NCI-H1105 treated with DMSO at 0.1 percent for 48 hours (cell line): Measurements from ENCODE around the gene DCAF12.
"Not testable (repeated sequence)": the region's sequence is repeated elsewhere in the genome, so short reads cannot be mapped to it uniquely, and the experiment has no call there.

Source experiments
- DNase-seq: peaks from one replicate; lab custom pipeline; 2025; lab: John Stamatoyannopoulos, UW

DCAF12 gene

DNA sequence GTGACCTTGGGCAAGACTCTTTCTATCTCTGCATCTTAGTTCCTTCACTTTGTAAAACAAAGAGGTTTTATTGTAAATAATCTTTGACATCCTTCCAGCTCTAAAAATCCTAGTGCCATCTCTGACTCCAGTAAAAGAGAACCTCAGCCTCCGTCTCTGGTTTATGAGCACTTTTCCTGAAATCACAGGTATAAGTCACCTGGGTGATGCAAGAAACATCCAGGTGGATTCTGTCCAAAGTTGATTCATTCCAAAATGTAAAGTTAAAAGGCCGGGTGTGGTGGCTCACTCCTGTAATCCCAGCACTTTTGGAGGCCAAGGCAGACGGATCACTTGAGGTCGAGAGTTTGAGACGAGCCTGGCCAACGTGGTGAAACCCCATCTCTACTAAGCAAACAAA lies 56.7 kb downstream of the DCAF12 start:
- DNase-seq = no peak

DNA sequence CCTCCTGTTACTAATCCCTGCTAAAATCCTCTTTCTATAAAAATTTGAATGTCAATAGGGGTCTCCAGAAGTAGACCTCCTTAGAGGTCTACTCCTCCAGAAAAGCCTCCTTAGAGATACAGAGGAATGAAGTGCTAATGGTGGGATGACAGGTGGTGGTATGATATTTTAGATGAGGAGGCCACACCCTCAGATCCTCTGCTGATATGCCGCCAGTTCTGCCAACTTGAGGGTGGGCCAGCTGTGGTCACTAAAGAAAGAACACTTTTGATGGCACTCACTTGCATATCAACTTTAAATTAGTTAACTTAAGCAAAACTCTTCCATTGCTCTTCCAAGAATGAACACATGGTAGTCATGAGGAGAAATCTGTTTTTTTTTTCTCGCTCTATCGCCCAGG lies 61.0 kb downstream of the DCAF12 start:
- no peak for DNase-seq

DNA sequence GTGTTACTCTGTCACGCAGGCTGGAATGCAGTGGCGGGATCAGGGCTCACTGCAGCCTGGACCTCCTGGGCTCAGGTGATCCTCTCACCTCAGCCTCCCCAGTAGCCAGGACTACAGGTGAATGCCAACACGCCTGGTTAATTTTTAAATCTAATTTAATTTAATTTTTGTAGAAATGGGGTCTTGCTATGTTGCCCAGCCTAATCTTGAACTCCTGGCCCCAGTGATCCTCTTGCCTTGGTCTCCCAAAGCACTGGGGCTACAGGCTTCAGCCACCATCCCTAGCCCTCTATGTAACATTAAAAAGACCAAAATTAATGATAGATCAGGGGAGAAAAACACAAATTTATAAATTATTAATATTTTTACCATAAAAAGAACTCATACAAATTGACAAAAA lies 66.5 kb downstream of the DCAF12 start:
- no peak for DNase-seq

DNA sequence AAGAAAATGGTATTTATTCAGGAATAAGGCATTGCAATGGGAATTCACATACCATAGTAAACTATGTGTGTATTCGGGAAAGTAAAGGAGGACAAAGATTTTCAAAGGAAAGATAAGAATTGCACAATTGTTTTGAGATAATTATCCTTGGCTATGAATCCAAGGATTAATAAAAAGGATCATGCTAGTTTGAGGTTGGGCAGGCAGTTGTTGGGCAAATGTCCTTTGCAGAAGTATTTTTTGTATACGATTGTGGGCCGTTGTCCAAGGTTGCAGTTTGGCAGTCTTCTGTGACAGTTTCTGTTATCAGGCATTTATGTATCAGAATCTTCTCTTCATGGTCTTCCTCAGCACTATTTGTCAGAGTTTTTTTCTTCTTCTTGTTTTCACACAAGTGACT lies 67.2 kb downstream of the DCAF12 start:
- no peak for DNase-seq

DNA sequence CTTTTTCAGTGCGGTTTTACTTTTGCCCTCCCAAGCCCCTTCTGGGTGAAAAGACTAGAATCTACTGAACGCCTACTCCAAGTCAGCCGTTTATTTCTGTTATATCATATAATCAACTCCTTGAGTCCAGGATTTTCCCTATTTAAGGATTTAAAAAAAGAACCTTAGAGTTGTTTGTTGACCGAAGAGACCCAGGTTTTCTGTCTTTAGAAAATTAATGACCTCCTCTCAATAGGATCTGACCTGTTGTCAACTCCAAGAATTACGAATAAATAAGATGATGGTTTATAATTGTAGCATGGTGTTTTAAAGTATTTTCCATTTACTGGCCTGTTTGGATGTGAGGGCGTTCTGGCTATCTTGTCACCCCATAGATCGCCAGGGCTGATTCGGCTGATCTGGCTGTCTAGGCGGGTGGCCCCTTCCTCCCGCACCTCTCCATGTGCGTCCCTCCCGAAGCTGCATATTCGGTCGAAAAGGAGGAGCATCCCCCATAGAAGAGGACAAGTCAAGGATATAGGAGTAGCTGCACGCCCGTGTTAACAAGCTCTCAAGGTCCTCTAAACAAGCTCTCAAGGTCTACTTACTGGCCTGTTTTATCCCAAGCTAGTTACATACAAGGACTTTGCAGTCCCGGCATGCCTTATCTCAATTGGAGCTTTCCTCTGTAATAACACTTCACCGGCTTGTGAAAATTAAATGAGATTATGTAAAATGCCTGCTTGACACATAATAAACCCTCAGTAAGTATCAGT lies 76.7 kb downstream of the DCAF12 start:
- DNase-seq = no peak

DNA sequence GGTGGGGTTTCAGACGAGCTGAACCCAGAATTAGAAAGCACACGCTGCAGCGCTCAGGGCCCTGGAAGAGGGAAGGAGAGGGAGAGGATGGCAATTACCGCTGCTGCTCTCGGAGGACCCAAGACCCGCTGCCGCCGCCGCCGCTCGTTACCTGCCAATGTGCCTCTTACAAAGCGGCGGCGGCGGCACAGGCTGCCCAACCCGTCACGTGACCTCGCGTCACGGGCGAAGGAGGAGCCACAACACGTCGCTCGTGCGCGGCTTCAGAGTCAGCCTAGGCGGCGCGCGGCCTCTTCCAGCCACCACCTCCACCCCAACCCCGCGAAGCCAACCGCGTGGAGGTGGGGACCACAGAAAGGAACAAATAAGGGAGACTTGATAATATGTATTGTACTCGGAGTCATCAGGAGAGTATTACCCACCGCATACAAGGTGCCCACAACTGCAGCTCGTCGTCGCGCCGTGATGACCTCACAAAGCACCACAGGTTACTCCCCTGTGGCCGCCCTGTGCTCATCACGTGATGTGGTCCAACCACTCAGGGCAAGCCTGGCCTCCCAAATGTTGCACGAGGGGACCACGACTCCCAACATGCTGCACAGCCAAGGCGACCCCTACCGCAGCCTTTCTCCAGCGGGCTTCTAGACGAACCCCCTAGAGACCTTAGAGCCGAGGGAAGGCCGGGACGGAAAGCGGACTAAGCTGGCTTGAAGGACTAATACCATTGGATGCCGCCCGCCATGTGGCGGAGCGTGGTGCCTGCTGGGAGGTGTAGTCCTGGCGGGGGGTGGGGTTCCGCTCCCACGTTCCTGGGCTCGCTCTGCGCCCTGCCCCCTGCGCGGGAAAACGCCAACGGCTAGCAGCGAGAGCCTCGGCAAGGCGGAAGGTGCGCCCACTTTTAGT lies 77.5 kb downstream of the DCAF12 start, which contains the start of gene UBAP2:
Gene UBAP2, minus strand, starts transcription at position 161 of the 903 bp plus-strand sequence. CDS start 31,739 bp downstream, outside the sequence.
- DNase-seq = peak; percentile 94

DNA sequence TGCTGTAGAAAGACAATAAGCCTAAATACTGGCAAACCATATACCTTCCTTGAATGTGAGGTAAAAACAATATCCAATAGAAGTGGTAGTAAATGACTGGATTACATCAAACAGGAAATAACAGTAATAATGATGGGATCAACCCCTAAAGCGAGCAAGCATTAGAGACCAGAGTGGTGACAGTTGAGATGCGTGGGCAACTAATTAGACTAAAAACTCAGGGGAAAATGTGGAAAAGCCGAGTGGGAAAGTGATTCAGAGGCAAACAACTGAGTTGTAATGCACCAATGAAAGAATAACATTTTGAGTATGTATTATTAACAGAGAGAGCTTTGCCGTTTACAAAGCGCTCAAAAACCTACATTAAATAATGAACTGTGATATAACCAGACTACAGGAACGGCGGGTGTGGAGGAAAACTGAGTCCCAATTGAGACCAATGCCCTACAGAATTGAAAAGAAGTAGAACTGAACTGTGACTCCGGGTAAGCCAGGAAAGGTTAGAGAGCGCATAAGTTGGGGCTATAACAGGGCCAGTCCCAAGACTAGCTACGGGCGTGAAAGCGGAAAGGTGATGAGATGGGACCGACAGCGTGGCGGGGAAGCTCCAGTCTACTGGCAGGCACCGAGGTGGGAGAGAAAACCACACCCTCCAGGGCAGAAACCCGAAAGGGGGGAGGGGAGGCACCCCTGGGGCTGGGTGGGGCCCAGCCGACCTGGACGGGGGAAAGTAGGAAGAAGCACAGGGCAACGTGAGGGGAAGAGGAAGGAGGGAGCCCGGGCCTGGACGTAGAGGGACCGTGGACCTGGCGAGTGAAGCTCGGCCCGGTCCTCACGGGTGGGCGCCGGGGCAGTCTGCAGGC lies 78.4 kb downstream of the DCAF12 start:
- peak; percentile 51 for DNase-seq

DNA sequence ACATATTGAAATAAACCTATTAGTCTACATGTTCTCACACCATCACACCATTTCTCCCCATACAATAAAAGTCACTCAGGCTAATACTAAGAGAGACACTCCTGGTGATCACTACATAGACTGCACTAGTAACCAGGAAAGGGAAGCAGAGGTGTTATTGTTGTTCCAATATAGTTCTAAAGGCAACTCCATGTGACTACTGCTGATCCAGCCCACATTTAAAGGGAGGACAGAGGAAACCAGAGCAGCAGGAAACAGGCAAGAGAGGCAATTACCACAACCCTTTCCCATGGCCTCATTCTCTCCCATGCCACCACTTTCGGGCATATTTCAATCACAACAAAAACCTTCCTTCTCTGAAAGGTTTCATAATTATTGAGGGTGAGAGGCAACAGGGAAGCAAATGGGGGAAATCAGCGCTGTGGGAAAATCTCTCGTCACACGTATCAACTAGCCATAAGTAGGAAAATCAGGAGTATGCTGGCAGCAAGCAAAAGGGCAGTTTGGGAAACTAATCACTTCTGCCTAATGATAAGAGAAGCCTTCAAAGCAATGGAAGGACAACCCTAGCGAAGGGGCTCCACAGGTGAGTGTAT lies 79.6 kb downstream of the DCAF12 start:
- DNase-seq = no peak

DNA sequence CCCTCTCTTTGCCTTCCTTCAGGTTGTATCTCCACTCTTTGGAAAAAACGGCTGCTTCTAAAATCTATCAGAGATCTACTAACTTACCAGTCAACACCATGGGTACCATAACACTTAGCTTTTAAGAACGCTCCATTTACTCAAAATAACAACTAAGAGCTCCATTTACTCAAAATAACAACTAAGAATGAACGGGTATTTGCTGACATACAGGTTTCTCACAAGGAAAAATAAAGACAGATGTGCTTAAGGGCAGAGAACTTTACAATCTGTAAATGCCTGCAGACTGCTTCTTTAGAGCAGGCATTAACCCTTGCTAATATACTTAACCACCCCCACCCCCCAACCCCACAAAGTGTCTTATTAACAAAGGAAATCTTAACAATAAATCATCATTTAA lies 80.6 kb downstream of the DCAF12 start:
- no peak for DNase-seq

DNA sequence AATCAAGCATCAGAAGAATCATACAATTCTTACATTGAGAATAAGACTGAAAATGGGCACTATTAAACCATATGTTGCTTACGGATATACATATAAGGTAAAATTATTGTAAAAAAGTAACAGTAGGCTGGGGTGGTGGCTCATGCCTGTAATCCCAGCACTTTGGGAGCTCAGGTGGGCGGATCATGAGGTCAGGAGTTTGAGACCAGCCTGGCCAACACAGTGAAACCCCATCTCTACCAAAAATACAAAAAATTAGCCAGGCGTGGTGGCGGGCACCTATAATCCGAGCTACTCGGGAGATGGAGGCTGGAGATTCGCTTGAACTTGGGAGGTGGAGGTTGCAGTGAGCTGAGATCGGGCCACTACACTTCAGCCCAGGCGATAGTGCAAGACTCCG lies 84.4 kb downstream of the DCAF12 start:
- DNase-seq = not testable (repeated sequence)

DNA sequence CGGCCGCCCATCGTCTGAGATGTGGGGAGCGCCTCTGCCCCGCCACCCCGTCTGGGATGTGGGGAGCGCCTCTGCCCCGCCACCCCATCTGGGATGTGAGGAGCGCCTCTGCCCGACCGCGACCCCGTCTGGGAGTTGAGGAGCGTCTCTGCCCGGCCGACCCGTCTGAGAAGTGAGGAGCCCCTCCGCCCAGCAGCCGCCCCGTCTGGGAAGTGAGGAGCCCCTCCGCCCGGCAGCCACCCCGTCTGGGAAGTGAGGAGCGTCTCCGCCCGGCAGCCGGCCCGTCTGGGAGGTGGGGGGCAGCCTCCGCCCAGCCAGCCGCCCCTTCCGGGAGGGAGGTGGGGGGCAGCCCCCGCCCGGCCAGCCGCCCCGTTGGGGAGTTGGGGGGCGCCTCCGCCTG lies 87.6 kb downstream of the DCAF12 start:
- not testable (repeated sequence) for DNase-seq

DNA sequence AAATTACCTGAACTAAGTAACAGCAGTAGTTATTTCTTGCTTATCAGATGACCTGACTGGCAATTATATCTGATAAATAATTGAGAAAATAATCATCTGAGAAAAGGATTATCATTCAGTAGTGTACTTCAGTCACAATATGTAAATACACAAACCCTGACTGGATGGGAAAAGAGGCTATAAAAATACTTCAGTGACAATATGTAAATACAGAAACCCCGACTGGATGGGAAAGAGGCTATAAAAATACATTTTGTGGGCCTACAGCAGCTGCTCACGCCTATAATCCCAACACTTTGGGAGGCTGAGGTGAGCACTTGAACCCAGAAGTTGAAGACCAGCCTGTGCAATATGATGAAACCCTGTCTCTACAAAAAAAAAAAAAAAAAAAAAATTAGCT lies 88.9 kb downstream of the DCAF12 start:
- DNase-seq = no peak

DNA sequence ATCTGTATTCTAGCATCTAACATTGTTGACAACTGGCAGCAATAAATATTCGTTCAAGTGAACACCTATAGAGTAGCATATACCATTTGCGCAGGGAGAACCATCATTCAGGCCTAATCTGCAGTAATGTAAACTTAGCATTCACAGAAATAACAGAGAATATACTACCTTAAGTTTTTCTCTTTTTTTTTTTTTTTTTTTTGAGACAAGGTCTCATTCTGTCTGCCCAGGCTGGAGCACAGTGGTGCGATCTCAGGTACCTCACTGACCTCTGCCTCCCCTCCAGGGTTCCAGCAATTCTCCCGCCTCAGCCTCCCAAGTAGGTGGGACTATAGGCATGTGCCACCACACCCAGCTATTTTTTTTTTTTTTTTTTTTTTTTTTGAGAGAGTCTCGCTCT lies 89.9 kb downstream of the DCAF12 start:
- no peak for DNase-seq
